GM19455 (cell line): ENCODE data around the gene EBP.
"Not testable (repeated sequence)": the region's sequence is repeated elsewhere in the genome, so short reads cannot be mapped to it uniquely, and the experiment has no call there.

Source experiments
- ATAC-seq: cut with Tn5 transposase; IDR thresholded peaks from one replicate; pipeline ENCODE4 v1.9.1; 2021; ENCODE audit not compliant: unreplicated experiment

The EBP gene

DNA sequence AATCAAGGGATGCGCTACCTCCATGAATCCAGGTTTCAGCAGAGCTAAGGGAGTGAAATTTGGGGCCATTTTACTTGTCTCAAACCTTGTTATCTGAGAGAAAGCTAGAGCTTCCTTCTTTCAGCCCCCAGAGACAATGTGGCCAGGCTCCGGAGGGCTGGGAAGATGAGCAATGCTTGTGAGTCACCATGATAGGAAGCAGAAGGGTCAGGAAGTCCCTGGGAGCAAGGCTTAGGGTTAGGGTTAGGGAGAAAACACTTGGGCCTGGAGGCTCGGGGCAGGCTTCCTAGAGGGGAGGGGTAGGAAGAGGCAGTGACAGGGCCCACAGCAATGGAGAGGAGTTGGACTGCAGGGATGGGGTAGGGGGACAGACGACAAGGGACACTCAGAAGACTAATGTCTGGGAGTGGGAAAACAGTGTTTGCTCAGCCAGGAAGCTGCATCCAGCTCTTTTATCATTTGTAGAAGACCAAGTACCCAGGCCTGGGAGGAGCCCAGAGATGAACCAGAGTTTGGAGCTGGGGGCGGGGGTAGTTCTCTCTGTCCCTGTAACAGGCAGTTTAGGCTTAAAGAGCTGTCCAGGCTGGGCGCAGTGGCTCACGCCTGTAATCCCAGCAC lies 29.2 kb upstream of the EBP start:
- ATAC-seq = no peak

DNA sequence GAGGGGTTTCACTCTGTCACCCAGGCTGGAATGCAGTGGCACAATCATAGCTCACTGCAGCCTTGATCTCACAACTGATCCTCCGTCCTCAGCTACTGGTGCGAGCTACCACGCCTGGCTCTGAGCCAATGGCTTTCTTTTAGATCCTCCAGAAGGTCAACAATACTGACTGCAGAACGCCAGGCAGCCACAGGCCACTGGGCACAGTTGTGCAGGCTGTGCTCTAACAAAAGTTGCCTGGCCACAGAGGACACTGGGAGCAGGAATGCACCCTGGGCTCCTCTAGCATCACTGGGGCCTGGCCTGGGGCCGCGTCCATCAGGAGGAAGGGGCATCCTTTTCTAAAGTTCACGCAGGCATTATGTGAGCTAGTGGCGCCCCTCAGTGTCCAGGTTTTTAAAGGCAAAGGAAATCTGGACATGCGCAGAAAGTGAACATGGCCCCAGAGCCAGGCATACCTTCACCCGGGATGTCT lies 27.7 kb upstream of the EBP start:
- ATAC-seq = no peak

DNA sequence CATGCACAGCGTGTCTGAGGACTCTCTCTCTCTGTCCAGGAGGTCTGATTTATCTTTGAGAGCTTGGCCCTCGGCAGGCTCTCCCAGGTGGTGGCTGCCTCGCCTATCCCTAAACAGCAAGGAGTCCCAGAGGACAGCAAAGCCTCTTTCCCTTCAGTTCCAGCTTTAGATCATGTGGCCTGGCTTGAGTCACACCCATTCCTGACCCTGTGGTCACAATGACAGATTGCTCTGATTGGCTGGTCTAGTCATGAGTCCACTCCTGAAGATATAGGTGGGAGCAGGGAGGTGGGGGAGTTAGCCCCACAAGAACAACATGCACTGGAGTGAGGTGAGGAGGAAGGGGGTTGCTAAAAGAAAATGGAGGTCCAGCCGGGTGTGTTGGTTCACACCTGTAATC lies 24.9 kb upstream of the EBP start:
- no peak for ATAC-seq

DNA sequence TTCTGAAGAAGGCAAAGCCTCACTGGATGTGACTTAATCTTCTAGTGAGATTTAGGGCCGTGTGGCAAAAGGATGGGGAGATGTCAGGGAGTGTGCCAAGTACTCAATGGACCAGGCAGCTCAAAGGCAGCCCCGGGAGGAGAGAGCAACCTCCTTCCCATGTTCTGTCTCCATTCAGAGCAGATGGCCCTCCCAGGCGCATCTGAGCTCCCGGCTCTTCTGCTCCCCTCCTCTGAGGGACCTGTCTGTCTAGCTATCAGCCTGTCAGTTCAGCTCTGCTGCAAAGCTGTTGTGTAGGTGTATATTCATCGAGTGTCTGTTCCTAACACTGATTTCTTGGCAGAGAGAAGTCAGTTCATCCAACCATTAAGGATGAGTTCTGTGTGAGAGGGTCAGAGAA lies 23.7 kb upstream of the EBP start:
- no peak for ATAC-seq

- ATAC-seq = no peak
These were observed 23.2 kb upstream of the EBP start for GRCh38 chrX:48498374-48498809.

- ATAC-seq = no peak
These were observed 17.3 kb upstream of the EBP start for GRCh38 chrX:48504261-48504660.

DNA sequence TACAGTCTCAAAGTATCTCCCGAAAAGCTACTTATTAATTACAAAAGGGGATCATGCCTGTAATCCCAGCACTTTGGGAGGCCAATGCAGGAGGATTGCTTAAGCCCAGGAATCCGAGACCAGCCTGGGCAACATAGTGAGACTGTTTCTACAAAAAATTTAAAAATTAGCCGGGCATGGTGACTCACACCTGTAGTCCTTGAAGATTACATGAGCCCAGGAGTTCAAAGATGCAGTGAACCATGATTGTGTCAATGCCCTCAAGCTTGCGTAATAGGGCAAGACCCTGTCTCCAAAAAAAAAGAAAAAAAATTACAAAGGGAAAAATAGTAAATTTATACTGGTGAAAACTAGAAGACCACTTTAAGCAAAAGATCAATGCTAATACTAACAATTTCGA lies 16.1 kb upstream of the EBP start:
- no peak for ATAC-seq

- ATAC-seq = no peak
These were observed 14.4 kb upstream of the EBP start for GRCh38 chrX:48507246-48507645.

DNA sequence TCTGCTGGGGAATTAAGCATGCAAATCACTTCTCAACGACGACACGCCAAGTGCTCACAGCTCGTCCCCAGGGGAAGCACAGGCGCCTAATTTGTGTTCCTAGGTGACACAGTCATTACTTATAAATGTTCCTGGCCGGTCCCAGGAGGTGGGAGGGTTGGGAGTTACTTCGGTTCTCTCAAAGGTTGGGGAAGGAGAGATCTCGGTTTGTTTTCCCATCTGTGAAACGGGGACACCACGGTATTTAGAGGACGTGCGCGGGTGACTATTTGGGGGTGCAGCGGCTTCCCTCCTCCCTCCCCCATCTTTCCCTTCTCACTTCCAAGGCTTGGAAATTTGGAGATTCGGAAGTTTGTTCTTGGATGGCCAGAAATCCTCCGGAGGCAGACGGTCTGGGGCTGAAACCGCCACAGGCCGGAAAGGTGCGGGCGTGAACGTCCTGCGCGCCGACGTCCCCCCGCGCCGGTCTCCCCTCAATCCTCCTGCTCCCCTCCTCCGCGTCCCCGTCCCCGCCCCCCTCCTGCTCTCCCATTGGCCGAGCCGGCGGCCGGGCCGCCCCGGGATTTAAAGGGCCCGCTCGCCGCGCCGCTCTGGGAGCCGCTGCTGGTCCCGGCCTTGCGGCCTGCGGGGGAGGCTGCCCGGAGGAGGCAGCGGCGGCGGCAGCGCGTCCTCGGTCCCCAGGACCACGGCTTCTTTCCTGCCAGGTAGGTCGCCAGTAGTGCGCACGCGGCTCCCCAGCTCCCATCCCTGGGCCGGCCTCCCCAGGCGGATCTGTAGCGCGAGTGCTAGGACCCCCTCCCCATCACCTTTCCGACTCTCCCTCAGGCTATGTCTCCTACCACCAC lies 13.0 kb upstream of the EBP start, which contains the start of gene PORCN:
Gene PORCN (plus strand): TSS at position 593 of the 845 bp plus-strand sequence. CDS start 829 bp downstream, outside the sequence.
- ATAC-seq = no peak

GRCh38 chrX:48509245-48509590 lies 12.4 kb upstream of the EBP start:
- ATAC-seq = no peak

GRCh38 chrX:48509619-48510018 lies 12.0 kb upstream of the EBP start:
- ATAC-seq = no peak

GRCh38 chrX:48511560-48511959 lies 10.0 kb upstream of the EBP start:
- no peak for ATAC-seq

DNA sequence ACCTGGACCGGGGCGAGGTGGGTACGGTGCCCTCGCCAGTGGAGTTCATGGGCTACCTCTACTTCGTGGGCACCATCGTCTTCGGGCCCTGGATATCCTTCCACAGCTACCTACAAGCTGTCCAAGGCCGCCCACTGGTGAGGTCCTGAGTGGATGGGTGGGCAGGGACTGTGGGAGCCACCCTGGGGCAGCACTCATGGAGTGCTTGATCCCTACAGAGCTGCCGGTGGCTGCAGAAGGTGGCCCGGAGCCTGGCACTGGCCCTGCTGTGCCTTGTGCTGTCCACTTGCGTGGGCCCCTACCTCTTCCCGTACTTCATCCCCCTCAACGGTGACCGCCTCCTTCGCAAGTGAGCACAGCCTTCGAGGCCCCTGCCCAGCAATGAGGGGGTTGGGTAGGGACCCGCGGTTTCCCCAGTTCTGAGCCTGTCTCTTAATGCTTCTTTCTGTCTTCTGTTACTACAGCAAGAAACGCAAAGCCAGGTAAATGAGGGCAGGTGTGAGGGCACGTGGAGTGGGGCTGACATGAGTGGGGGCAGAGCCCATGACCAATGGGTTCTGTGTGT lies 9.2 kb upstream of the EBP start:
- ATAC-seq = no peak

DNA sequence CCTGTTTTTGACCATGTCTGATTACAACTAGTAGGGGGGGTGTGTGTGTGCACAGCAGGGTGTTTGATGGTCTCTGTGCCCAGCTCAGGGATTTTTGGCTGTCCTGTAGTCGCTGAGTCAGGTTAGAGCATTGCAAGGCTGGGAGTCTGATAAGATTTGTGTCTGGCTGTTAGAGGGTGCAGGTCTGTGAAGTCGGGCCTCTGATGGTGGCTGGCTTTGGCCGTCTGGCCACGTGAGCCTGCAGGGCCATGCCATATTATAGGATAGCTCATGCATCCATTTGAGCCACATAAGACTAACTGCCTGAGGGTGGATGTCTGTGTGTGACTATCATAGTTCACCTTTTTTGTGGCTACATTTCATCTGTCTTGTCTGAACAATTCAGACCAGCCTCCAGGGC lies 7.9 kb upstream of the EBP start:
- ATAC-seq = no peak

DNA sequence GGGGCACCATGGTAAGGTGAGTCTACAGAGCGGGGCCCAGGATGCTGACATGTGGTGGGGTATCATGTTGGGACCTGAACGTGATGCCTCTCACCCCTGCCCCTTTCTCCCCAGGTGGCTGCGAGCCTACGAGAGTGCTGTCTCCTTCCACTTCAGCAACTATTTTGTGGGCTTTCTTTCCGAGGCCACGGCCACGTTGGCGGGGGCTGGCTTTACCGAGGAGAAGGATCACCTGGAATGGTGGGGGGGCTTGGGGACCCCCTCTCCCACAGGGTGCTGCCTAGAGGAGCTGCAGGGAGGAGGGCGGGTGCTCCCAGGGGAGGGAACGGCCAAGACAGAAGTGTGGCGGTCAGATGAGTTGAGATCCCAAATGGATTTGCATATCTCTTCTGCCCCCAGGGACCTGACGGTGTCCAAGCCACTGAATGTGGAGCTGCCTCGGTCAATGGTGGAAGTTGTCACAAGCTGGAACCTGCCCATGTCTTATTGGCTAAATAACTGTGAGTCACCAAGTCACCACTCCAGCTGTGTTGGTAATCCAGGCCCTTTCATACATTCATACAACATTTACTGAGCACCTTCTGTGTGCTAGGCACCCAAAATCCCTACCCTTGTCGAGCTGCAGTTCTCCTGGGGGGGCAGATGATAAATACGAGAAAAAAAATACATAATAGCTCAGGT lies 7.3 kb upstream of the EBP start:
- ATAC-seq = no peak

GRCh38 chrX:48514868-48515460 lies 6.6 kb upstream of the EBP start:
- ATAC-seq = no peak

- ATAC-seq = no peak
These were observed 5.8 kb upstream of the EBP start for GRCh38 chrX:48515842-48516241.

DNA sequence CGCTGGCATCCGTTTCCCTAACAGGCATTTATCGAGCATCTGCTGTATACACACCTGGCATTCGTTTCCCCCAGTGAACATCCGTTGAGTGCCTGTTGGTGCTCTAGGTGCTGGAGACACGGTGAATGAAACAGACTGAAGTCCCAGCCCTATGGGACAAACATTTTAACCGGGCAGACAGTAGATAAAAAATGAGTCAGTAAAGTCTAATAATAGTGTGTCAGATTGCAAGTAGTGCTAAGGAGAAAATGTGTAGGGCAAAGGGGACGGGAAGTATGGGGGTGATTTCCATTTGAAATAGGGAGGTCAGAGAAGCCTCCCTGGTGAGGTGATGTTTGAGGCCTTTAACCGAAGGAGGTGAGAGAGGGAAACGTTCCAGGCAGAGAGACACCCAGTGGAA lies 5.3 kb upstream of the EBP start:
- no peak for ATAC-seq

- no peak for ATAC-seq
These were observed 4.6 kb upstream of the EBP start for GRCh38 chrX:48516987-48517386.

- ATAC-seq = not testable (repeated sequence)
These were observed 2.1 kb upstream of the EBP start for GRCh38 chrX:48519481-48519880.

- no peak for ATAC-seq
These were observed 1.2 kb upstream of the EBP start for GRCh38 chrX:48520455-48520854.
